ENCODE data around the gene COL4A6. TPM values are rescaled to one million over a fixed set of nuclear protein-coding genes. Genes with fewer than 3 reads are reported as not detected.

The COL4A6 gene
- total and polyA plus RNA-seq, 2 donors (not counting 3 experiments of a cell fraction or from before 2014, with no cell fraction given) = 0.49 to 0.62 TPM

- no peak overlapping the region for H3K27ac ChIP-seq (ENCODE audit: insufficient read depth, low read depth, low read length)
- no peak overlapping the region for H3K9ac ChIP-seq (replicated peaks; ENCODE audit: extremely low read depth, insufficient read depth, low read length)
- ChIA-PET CTCF (no interaction called here), POLR2A (no interaction called here)
- no peaks in the 10 kb centered on the region for H3K9me1 ChIP-seq (replicated peaks; ENCODE audit: control insufficient read depth, extremely low read depth, insufficient read depth, low read length)
- FAIRE-seq = no peak
- no peak for DNase-seq (ENCODE audit: low read depth, low spot score)
- no peaks in the 10 kb centered on the region for H3K27me3 ChIP-seq (ENCODE audit: control insufficient read depth in 2 of 2, insufficient read depth in 2 of 2, low read length in 2 of 2)
- no peak overlapping the region for H3K4me2 ChIP-seq (ENCODE audit: insufficient read depth, low read length)
- no TSS peak for BruUV-seq (replicated peaks)
- H3K4me1 ChIP-seq (ENCODE audit: control insufficient read depth, extremely low read depth, insufficient read depth, low read length) = no peaks in the 10 kb centered on the region
- dilution Hi-C loops (cut with MboI; ENCODE audit: extremely low pct_ligation_motif_present, low sequenced_read_pairs) = no loop called here
- H3K79me2 ChIP-seq (ENCODE audit: control insufficient read depth, insufficient read depth, low read length) = no peaks in the 10 kb centered on the region
- H3K36me3 ChIP-seq (ENCODE audit: control insufficient read depth in 2 of 2, extremely low read depth in 1 of 2, insufficient read depth in 2 of 2, low read length in 2 of 2) = no peaks in the 10 kb centered on the region
- no peak overlapping the region for H2AFZ ChIP-seq (ENCODE audit: low read depth, low read length)
- no peaks in the 10 kb centered on the region for H3K9me3 ChIP-seq (replicated peaks; ENCODE audit: control insufficient read depth, insufficient read depth, low read length)
- no peaks in the 10 kb centered on the region for H4K20me1 ChIP-seq (replicated peaks; ENCODE audit: control insufficient read depth, extremely low read depth, insufficient read depth, low read length)
- no peak for TF ChIP-seq POLR2AphosphoS5 (IDR thresholded peaks at IDR 0.05; ENCODE audit: insufficient read depth, low read depth, low read length)
- intact Hi-C loops (cut with micrococcal nuclease) = no loop called here
- H3K4me3 ChIP-seq (replicated peaks in 1 of 3; ENCODE audit: insufficient read depth in 1 of 3, low read depth in 1 of 3, low read length in 3 of 3) = no peak overlapping the region
Measured at GRCh38 chrX:108344216-108344615, 94.0 kb downstream of the COL4A6 start.

GRCh38 chrX:108341947-108342346, 96.3 kb downstream of the COL4A6 start:
- CTCF ChIA-PET = no interaction called here
- no peaks in the 10 kb centered on the region for H4K20me1 ChIP-seq (replicated peaks; ENCODE audit: control insufficient read depth, extremely low read depth, insufficient read depth, low read length)
- no peaks in the 10 kb centered on the region for H3K4me1 ChIP-seq (ENCODE audit: control insufficient read depth, extremely low read depth, insufficient read depth, low read length)
- intact Hi-C loops (cut with micrococcal nuclease) = no loop called here
- dilution Hi-C loops (cut with MboI; ENCODE audit: extremely low pct_ligation_motif_present, low sequenced_read_pairs) = no loop called here
- TF ChIP-seq MYC (IDR thresholded peaks at IDR 0.05; ENCODE audit: low read depth, low read length) (no peak), POLR2AphosphoS5 (IDR thresholded peaks at IDR 0.05; ENCODE audit: insufficient read depth, low read depth, low read length) (no peak), CTCF (IDR thresholded peaks at IDR 0.05; ENCODE audit: extremely low read depth in 1 of 2, insufficient read depth in 1 of 2, low read depth in 1 of 2, low read length in 2 of 2) (no peak), MAX (IDR thresholded peaks at IDR 0.05; ENCODE audit: insufficient read depth, insufficient read length) (no peak), GATA2 (IDR thresholded peaks at IDR 0.05; ENCODE audit: insufficient read depth, insufficient read length, low read depth, low read length) (no peak), EZH2 (IDR thresholded peaks at IDR 0.05; ENCODE audit: borderline replicate concordance, low read depth, low read length, severe bottlenecking) (no peak), JUN (IDR thresholded peaks at IDR 0.05; ENCODE audit: borderline replicate concordance, insufficient read depth, insufficient read length, low read depth) (no peak), FOS (IDR thresholded peaks at IDR 0.05; ENCODE audit: borderline replicate concordance, insufficient read depth, low read length) (no peak), POLR2A (IDR thresholded peaks at IDR 0.05; ENCODE audit: low read depth, low read length) (no peak)
- FAIRE-seq (no peak), DNase-seq (ENCODE audit: low read depth, low spot score) (no peak)
- no peak overlapping the region for H3K4me2 ChIP-seq (ENCODE audit: insufficient read depth, low read length)
- no TSS peak for BruUV-seq (replicated peaks)
- no peaks in the 10 kb centered on the region for H3K9me3 ChIP-seq (replicated peaks; ENCODE audit: control insufficient read depth, insufficient read depth, low read length)
- no peak overlapping the region for H3K9ac ChIP-seq (replicated peaks; ENCODE audit: extremely low read depth, insufficient read depth, low read length)
- H3K27ac ChIP-seq (ENCODE audit: insufficient read depth, low read depth, low read length) = no peak overlapping the region
- no peak overlapping the region for H2AFZ ChIP-seq (ENCODE audit: low read depth, low read length)
- H3K27me3 ChIP-seq (ENCODE audit: control insufficient read depth in 2 of 2, insufficient read depth in 2 of 2, low read length in 2 of 2) = no peaks in the 10 kb centered on the region
- H3K4me3 ChIP-seq (replicated peaks in 1 of 3; ENCODE audit: insufficient read depth in 1 of 3, low read depth in 1 of 3, low read length in 3 of 3) = no peak overlapping the region
- POLR2A ChIA-PET = no interaction called here
- H3K9me1 ChIP-seq (replicated peaks; ENCODE audit: control insufficient read depth, extremely low read depth, insufficient read depth, low read length) = no peaks in the 10 kb centered on the region
- H3K36me3 ChIP-seq (ENCODE audit: control insufficient read depth in 2 of 2, extremely low read depth in 1 of 2, insufficient read depth in 2 of 2, low read length in 2 of 2) = no peaks in the 10 kb centered on the region
- H3K79me2 ChIP-seq (ENCODE audit: control insufficient read depth, insufficient read depth, low read length) = no peaks in the 10 kb centered on the region

Measured in endothelial cell of umbilical vein (primary cell).